Panc1 (cell line): ENCODE measurements around the gene CMTM3. TPM values are rescaled to one million over a fixed set of nuclear protein-coding genes. Genes with fewer than 3 reads are reported as not detected.

Experiments used
- ATAC-seq: fragments of 200-7000 bp; cut with Tn5 transposase; 2 replicates; pipeline ENCODE4 v1.9.1; 2020; ENCODE audit warnings: mild to moderate bottlenecking, moderate library complexity
- BruUV-seq: library from RNA; stranded (reverse); fragments of 400-500 nt; replicated peaks from 2 replicates; lab custom pipeline; 2021; lab: Mats Ljungman, UMichigan
- CTCF ChIA-PET: fragments of 300-600 bp; sonication (Branson Sonifier 250); formaldehyde crosslinking; loops from one replicate; lab custom pipeline; 2022; ENCODE audit warnings: antibody characterized with exemption; lab: Charles Lee
- POLR2A ChIA-PET: fragments of 300-600 bp; sonication (Branson Sonifier 250); formaldehyde crosslinking; loops from one replicate; lab custom pipeline; 2022; ENCODE audit warnings: antibody characterized with exemption; lab: Charles Lee
- DNase-seq: peaks from one replicate; pipeline ENCODE4 v3.0.0-alpha.2; 2010; ENCODE audit warnings: low read depth, low spot score
- H3K27ac ChIP-seq: 2 replicates; pipeline ENCODE4 v1.5.1; 2011; ENCODE audit warnings: mild to moderate bottlenecking, low read length, inconsistent platforms
- H3K27me3 ChIP-seq: fragments of 200-500 bp; sonication (Bioruptor generic); 2 replicates; pipeline ENCODE4 v1.6.0; 2014; ENCODE audit warnings: low read length, inconsistent platforms; ENCODE audit not compliant: control insufficient read depth, insufficient read depth
- H3K36me3 ChIP-seq: fragments of 200-500 bp; sonication (Bioruptor generic); 2 replicates; pipeline ENCODE4 v1.5.1; 2014; ENCODE audit warnings: inconsistent platforms, mild to moderate bottlenecking, low read length, moderate library complexity; ENCODE audit not compliant: control insufficient read depth, insufficient read depth
- H3K4me1 ChIP-seq: 2 replicates; pipeline ENCODE4 v1.5.1; 2011; ENCODE audit warnings: inconsistent platforms, mild to moderate bottlenecking, low read length, moderate library complexity; ENCODE audit not compliant: control insufficient read depth, insufficient read depth
- H3K4me3 ChIP-seq, 2 experiments: 2 replicates each; pipeline ENCODE4 v1.5.1; 2011 to 2012; ENCODE audit warnings: low read depth in 2 of 2, low read length in 2 of 2, mild to moderate bottlenecking in 2 of 2, inconsistent platforms in 1 of 2, moderate library complexity in 1 of 2
- H3K9me3 ChIP-seq: fragments of 200-500 bp; sonication (Bioruptor generic); 2 replicates; pipeline ENCODE4 v1.5.1; 2014; ENCODE audit warnings: low read depth, mild to moderate bottlenecking, inconsistent platforms, low read length, moderate library complexity; ENCODE audit not compliant: control insufficient read depth, insufficient read depth
- POLR2AphosphoS5 ChIP-seq: IDR thresholded peaks from 2 replicates; pipeline ENCODE4 v1.6.1; 2012; ENCODE audit warnings: mild to moderate bottlenecking, low read depth, low read length, moderate library complexity
- SIN3A ChIP-seq: IDR thresholded peaks from 2 replicates; pipeline ENCODE4 v1.6.1; 2012; ENCODE audit warnings: low read depth, mild to moderate bottlenecking, low read length, moderate library complexity, borderline replicate concordance; ENCODE audit not compliant: insufficient read depth
- TCF7L2 ChIP-seq: IDR thresholded peaks from 2 replicates; pipeline ENCODE4 v1.6.1; 2011; ENCODE audit warnings: mild to moderate bottlenecking, low read depth, low read length, inconsistent platforms
- in situ Hi-C: cut with HindIII; loops from 2 replicates; pipeline ENCODE4 v1.10.0; 2016; ENCODE audit warnings: low sequenced_read_pairs, low pct_unique_long_range_greater_than_20kb
- intact Hi-C: fragments of 100-400 bp; cut with micrococcal nuclease; formaldehyde crosslinking; loops from one replicate; pipeline ENCODE4 v1.10.0; 2022; ENCODE audit not compliant: unreplicated experiment
- total RNA-seq: library from RNA; stranded (reverse); gene quantifications from one replicate; pipeline ENCODE4 v1.2.1, GENCODE V29; 2021; ENCODE audit not compliant: unreplicated experiment
- TF ChIP-seq, protein P1 (sequence below): fragments of 450-650 bp; IDR thresholded peaks from 2 replicates; pipeline ENCODE4 v1.5.1; 2017; ENCODE audit warnings: mild to moderate bottlenecking
- TF ChIP-seq, protein P2 (sequence below), 2 experiments: IDR thresholded peaks; 2 replicates each; pipeline ENCODE4 v1.6.1; 2011 to 2012; ENCODE audit warnings: low read depth in 2 of 2, control low read depth in 1 of 2, low read length in 1 of 2, mild to moderate bottlenecking in 1 of 2, moderate library complexity in 1 of 2; ENCODE audit not compliant: insufficient read depth in 1 of 2

CMTM3 gene
- total RNA-seq, 1 experiment from 2014 or later = 45.8 TPM

DNA sequence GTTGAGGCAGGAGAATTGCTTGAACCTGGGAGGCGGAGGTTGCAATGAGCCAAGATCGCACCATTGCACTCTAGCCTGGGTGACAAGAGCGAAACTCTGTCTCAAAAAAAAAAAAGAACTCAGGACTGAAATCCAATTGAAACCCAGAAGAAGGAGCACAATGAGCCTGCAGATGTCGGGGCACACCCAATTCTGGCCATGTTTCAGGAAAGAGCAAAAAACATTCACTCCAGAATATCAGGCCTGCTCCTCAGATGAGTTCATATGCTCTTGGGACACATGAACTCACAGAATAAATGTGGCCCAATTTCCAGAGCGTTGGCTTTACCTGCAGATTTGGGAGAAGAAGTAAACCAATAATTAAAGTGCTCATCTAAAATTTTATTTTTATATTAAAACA is 28.2 kb upstream of the CMTM3 start:
- ChIA-PET POLR2A (no interaction called here), CTCF (no interaction called here)
- DNase-seq = no peak
- H3K27me3 ChIP-seq = no peaks in the 10 kb centered on the region
- TF ChIP-seq, protein P1, sequence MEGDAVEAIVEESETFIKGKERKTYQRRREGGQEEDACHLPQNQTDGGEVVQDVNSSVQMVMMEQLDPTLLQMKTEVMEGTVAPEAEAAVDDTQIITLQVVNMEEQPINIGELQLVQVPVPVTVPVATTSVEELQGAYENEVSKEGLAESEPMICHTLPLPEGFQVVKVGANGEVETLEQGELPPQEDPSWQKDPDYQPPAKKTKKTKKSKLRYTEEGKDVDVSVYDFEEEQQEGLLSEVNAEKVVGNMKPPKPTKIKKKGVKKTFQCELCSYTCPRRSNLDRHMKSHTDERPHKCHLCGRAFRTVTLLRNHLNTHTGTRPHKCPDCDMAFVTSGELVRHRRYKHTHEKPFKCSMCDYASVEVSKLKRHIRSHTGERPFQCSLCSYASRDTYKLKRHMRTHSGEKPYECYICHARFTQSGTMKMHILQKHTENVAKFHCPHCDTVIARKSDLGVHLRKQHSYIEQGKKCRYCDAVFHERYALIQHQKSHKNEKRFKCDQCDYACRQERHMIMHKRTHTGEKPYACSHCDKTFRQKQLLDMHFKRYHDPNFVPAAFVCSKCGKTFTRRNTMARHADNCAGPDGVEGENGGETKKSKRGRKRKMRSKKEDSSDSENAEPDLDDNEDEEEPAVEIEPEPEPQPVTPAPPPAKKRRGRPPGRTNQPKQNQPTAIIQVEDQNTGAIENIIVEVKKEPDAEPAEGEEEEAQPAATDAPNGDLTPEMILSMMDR = no peak
- TF ChIP-seq POLR2AphosphoS5 = no peak
- TF ChIP-seq, protein P2, sequence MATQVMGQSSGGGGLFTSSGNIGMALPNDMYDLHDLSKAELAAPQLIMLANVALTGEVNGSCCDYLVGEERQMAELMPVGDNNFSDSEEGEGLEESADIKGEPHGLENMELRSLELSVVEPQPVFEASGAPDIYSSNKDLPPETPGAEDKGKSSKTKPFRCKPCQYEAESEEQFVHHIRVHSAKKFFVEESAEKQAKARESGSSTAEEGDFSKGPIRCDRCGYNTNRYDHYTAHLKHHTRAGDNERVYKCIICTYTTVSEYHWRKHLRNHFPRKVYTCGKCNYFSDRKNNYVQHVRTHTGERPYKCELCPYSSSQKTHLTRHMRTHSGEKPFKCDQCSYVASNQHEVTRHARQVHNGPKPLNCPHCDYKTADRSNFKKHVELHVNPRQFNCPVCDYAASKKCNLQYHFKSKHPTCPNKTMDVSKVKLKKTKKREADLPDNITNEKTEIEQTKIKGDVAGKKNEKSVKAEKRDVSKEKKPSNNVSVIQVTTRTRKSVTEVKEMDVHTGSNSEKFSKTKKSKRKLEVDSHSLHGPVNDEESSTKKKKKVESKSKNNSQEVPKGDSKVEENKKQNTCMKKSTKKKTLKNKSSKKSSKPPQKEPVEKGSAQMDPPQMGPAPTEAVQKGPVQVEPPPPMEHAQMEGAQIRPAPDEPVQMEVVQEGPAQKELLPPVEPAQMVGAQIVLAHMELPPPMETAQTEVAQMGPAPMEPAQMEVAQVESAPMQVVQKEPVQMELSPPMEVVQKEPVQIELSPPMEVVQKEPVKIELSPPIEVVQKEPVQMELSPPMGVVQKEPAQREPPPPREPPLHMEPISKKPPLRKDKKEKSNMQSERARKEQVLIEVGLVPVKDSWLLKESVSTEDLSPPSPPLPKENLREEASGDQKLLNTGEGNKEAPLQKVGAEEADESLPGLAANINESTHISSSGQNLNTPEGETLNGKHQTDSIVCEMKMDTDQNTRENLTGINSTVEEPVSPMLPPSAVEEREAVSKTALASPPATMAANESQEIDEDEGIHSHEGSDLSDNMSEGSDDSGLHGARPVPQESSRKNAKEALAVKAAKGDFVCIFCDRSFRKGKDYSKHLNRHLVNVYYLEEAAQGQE (IDR thresholded peaks at IDR 0.05; ENCODE audit: insufficient read depth in 1 of 2, low read depth in 2 of 2, low read length in 1 of 2) = no peak
- no peak for TF ChIP-seq SIN3A
- no peak for TF ChIP-seq TCF7L2
- ATAC-seq = no peak
- H3K9me3 ChIP-seq = no peaks in the 10 kb centered on the region
- no peak overlapping the region for H3K4me3 ChIP-seq
- H3K36me3 ChIP-seq = no peaks in the 10 kb centered on the region
- no peaks in the 10 kb centered on the region for H3K4me1 ChIP-seq
- no TSS peak for BruUV-seq
- in situ Hi-C loops (no loop called here), intact Hi-C loops (no loop called here)
- H3K27ac ChIP-seq = no peak overlapping the region

- no peak for ATAC-seq
- POLR2A ChIA-PET = no interaction called here
- no peak within 1 kb of the TSS for H3K4me3 ChIP-seq
Measured at GRCh38 chr16:66578651-66579531, 25.6 kb upstream of the CMTM3 start, which contains the start of gene CMTM2. Gene CMTM2, plus strand, starts transcription at chr16:66579463. Its CDS starts 145 bp downstream, at chr16:66579608.

More at GRCh38 chr16:66578651-66579531, 25.6 kb upstream of the CMTM3 start, which contains the start of gene CMTM2:
- intact Hi-C loops = no loop called here
- Histone ChIP-seq H3K4me1 (no peaks in the 10 kb centered on the region), H3K27ac (no peak within 1 kb of the TSS), H3K9me3 (no peaks in the 10 kb centered on the region), H3K36me3 (no peaks in the 10 kb centered on the region), H3K27me3 (no peaks in the 10 kb centered on the region)
- CTCF ChIA-PET = no interaction called here
- DNase-seq = no peak
- in situ Hi-C loops = no loop called here
- BruUV-seq = no TSS peak
- TF ChIP-seq, protein P2 (IDR thresholded peaks at IDR 0.05; ENCODE audit: insufficient read depth in 1 of 2, low read depth in 2 of 2, low read length in 1 of 2) = no peak
- no peak for TF ChIP-seq SIN3A
- TF ChIP-seq, protein P1 = no peak
- TF ChIP-seq POLR2AphosphoS5 = no peak
- TF ChIP-seq TCF7L2 = no peak
